K562 (cell line): ENCODE data around the gene RSPH1. TPM values are rescaled to one million over a fixed set of nuclear protein-coding genes. Genes with fewer than 3 reads are reported as not detected.

ENCODE experiments used
- ATF1 ChIP-seq, 2 experiments: fragments of 450-650 bp in 1 of 2; IDR thresholded peaks; 2 replicates each; pipeline ENCODE4 v1.6.1; 2016; ENCODE audit warnings: missing compliant biosample characterization in 1 of 2, missing genetic modification characterization in 1 of 2
- CBX3 ChIP-seq, 2 experiments: IDR thresholded peaks; 1 replicate in 1 of 2; 2 replicates in 1 of 2; pipeline ENCODE4 v1.6.1; 2012; ENCODE audit warnings: inconsistent platforms in 2 of 2, low read length in 2 of 2, borderline replicate concordance in 1 of 2, control low read depth in 1 of 2
- CSDE1 ChIP-seq, 2 experiments: fragments of 450-650 bp; IDR thresholded peaks; 2 replicates each; pipeline ENCODE4 v1.6.1; 2016; ENCODE audit warnings: mild to moderate bottlenecking in 1 of 2
- ESRRB ChIP-seq: fragments of 250-450 bp; sonication (Bioruptor Pico); IDR thresholded peaks from 2 replicates; pipeline ENCODE4 v1.5.0; 2020; ENCODE audit warnings: mild to moderate bottlenecking, moderate library complexity, borderline replicate concordance
- MCM7 ChIP-seq, 2 experiments: fragments of 450-650 bp; IDR thresholded peaks; 2 replicates each; pipeline ENCODE4 v1.6.1; 2016 to 2018
- MYBL2 ChIP-seq, 2 experiments: fragments of 450-650 bp in 1 of 2; sonication (generic) in 1 of 2; formaldehyde crosslinking in 1 of 2; IDR thresholded peaks; 2 replicates each; pipeline versions ENCODE4 v1.6.1 to v1.8.1; 2017 to 2022; ENCODE audit warnings: borderline replicate concordance in 1 of 2, inconsistent platforms in 1 of 2, low read depth in 1 of 2, mild to moderate bottlenecking in 1 of 2, missing genetic modification reagents in 1 of 2, moderate library complexity in 1 of 2
- SMARCE1 ChIP-seq: fragments of 450-650 bp; IDR thresholded peaks from 2 replicates; pipeline ENCODE4 v1.7.1; 2016; ENCODE audit warnings: mild to moderate bottlenecking
- TEAD4 ChIP-seq, 2 experiments: sonication (generic) in 1 of 2; formaldehyde crosslinking in 1 of 2; IDR thresholded peaks; 2 replicates each; pipeline versions ENCODE4 v1.6.1 to v1.8.0; 2012 to 2022; ENCODE audit warnings: borderline replicate concordance in 1 of 2, inconsistent platforms in 1 of 2, low read length in 1 of 2, mild to moderate bottlenecking in 1 of 2, missing genetic modification reagents in 1 of 2
- ZFPM2 ChIP-seq: fragments of 250-450 bp; sonication (Bioruptor Pico); IDR thresholded peaks from 2 replicates; pipeline ENCODE4 v1.5.1; 2022; ENCODE audit warnings: mild to moderate bottlenecking
- ZNF274 ChIP-seq: IDR thresholded peaks from 2 replicates; pipeline ENCODE4 v1.6.1; 2011; ENCODE audit warnings: low read depth, mild to moderate bottlenecking, low read length, moderate library complexity, borderline replicate concordance
- polyA plus RNA-seq, 8 experiments: library from polyadenylated mRNA; depleted of rRNA in 4 of 8; stranded (reverse) in 5 of 8; unstranded in 3 of 8; fragments of >200 nt; fragmentation: Nextera tagmentation in 2 of 8; fragmentation: Illumina TruSeq in 1 of 8; extraction: Ambion mirVana in 2 of 8; extraction: Trizol in 1 of 8; gene quantifications; 2 replicates each; pipeline versions ENCODE4 v1.2.1 to v1.2.3, GENCODE V29; 2011 to 2014; ENCODE audit warnings: inconsistent platforms in 1 of 8, missing spikeins in 1 of 8
- total RNA-seq, 7 experiments: library from RNA; depleted of rRNA in 6 of 7; stranded (reverse); fragments of >200 nt in 6 of 7; fragmentation: Illumina TruSeq in 2 of 7; extraction: Trizol in 2 of 7; gene quantifications; 2 replicates each; pipeline versions ENCODE4 v1.2.1 to v1.2.3, GENCODE V29; 2011 to 2021; ENCODE audit warnings: low replicate concordance in 1 of 7
- TF ChIP-seq, protein P1 (sequence below), 3 experiments: fragments of 200-800 bp in 1 of 3; sonication (Bioruptor generic) in 1 of 3; sonication (generic) in 1 of 3; formaldehyde crosslinking in 1 of 3; IDR thresholded peaks; 2 replicates each; pipeline versions ENCODE4 v1.6.1 to v1.8.0; 2016 to 2022; ENCODE audit warnings: mild to moderate bottlenecking in 2 of 3, missing compliant biosample characterization in 2 of 3, missing genetic modification characterization in 2 of 3, missing genetic modification reagents in 1 of 3
- TF ChIP-seq, protein P2 (sequence below): sonication (generic); formaldehyde crosslinking; IDR thresholded peaks from 2 replicates; pipeline ENCODE4 v1.8.1; 2023; ENCODE audit warnings: mild to moderate bottlenecking, missing genetic modification reagents
- TF ChIP-seq, protein P3 (sequence below): fragments of 450-650 bp; formaldehyde crosslinking; IDR thresholded peaks from 2 replicates; pipeline ENCODE4 v1.4.0; 2022; ENCODE audit warnings: missing genetic modification characterization
- TF ChIP-seq, protein P4 (sequence below): fragments of 200-800 bp; sonication (Bioruptor generic); IDR thresholded peaks from 2 replicates; pipeline ENCODE4 v1.6.1; 2016; ENCODE audit warnings: missing genetic modification characterization, missing compliant biosample characterization
- TF ChIP-seq, protein P5 (sequence below), 2 experiments: IDR thresholded peaks; 2 replicates each; pipeline ENCODE4 v1.6.1; 2011; ENCODE audit warnings: borderline replicate concordance in 1 of 2, control low read depth in 1 of 2, low read depth in 1 of 2, low read length in 1 of 2, mild to moderate bottlenecking in 1 of 2, mixed read lengths in 1 of 2, moderate library complexity in 1 of 2; ENCODE audit not compliant: insufficient read depth in 1 of 2, insufficient read length in 1 of 2, poor library complexity in 1 of 2, severe bottlenecking in 1 of 2; ENCODE audit errors: extremely low read depth in 1 of 2

RSPH1 gene
- total and polyA plus RNA-seq, 9 of the 15 experiments (the other 6 are each of a cell fraction or from before 2014, with no cell fraction given), result 0.17 TPM; not detected in 8

DNA sequence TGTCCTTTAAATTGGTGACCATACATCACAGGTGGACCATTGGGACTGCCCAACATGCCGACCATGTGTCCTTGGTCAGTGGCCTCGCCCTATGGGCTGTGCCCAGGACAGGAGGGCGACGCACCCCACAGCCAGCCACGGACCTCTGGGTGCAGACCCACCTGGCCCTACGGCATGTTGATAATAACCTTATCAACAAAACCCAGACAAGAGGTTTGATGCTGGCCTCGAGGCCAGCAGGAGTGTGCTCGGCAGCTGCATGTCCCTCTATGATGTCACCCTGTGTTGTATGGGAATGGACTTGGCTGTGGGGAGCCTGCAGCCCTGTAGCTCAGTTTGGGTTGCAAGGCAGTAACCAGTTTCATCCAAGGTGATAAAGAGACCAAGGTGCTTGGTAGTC is 49.7 kb upstream of the RSPH1 start (continued):
- TF ChIP-seq, protein P1, sequence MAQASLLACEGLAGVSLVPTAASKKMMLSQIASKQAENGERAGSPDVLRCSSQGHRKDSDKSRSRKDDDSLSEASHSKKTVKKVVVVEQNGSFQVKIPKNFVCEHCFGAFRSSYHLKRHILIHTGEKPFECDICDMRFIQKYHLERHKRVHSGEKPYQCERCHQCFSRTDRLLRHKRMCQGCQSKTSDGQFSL (CRISPR knock-in tag; IDR thresholded peaks at IDR 0.05), result no peak
- TF ChIP-seq, protein P1 (tag; IDR thresholded peaks at IDR 0.05), result no peak
- TF ChIP-seq CBX3 (IDR thresholded peaks at IDR 0.05; ENCODE audit: borderline replicate concordance in 1 of 2, low read length in 2 of 2), result no peak
- TF ChIP-seq ATF1 (CRISPR knock-in tag; IDR thresholded peaks at IDR 0.05), result no peak
- peak; percentile 47; the same call in 1 of the 2 replicates for TF ChIP-seq ATF1 (tag; IDR thresholded peaks at IDR 0.05)
- no peak for TF ChIP-seq ESRRB (CRISPR knock-in tag)
- no peak for TF ChIP-seq ZNF274
- no peak for TF ChIP-seq MYBL2 (IDR thresholded peaks at IDR 0.05; ENCODE audit: low read depth)
- TF ChIP-seq MYBL2 (CRISPR knock-in tag; IDR thresholded peaks at IDR 0.05; ENCODE audit: borderline replicate concordance), result no peak
- TF ChIP-seq, protein P2, sequence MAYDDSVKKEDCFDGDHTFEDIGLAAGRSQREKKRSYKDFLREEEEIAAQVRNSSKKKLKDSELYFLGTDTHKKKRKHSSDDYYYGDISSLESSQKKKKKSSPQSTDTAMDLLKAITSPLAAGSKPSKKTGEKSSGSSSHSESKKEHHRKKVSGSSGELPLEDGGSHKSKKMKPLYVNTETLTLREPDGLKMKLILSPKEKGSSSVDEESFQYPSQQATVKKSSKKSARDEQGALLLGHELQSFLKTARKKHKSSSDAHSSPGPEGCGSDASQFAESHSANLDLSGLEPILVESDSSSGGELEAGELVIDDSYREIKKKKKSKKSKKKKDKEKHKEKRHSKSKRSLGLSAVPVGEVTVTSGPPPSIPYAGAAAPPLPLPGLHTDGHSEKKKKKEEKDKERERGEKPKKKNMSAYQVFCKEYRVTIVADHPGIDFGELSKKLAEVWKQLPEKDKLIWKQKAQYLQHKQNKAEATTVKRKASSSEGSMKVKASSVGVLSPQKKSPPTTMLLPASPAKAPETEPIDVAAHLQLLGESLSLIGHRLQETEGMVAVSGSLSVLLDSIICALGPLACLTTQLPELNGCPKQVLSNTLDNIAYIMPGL (CRISPR knock-in tag), result no peak
- TF ChIP-seq CSDE1 (IDR thresholded peaks at IDR 0.05), result no peak
- TF ChIP-seq SMARCE1, result 0 out of 2 replicates have a peak, but pooled peaks have one; percentile 37
- TF ChIP-seq, protein P3, sequence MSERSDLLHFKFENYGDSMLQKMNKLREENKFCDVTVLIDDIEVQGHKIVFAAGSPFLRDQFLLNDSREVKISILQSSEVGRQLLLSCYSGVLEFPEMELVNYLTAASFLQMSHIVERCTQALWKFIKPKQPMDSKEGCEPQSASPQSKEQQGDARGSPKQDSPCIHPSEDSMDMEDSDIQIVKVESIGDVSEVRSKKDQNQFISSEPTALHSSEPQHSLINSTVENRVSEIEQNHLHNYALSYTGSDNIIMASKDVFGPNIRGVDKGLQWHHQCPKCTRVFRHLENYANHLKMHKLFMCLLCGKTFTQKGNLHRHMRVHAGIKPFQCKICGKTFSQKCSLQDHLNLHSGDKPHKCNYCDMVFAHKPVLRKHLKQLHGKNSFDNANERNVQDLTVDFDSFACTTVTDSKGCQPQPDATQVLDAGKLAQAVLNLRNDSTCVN (CRISPR knock-in tag), result no peak
- no peak for TF ChIP-seq MCM7 (IDR thresholded peaks at IDR 0.05)
- TF ChIP-seq ZFPM2 (CRISPR knock-in tag), result no peak
- TF ChIP-seq, protein P4, sequence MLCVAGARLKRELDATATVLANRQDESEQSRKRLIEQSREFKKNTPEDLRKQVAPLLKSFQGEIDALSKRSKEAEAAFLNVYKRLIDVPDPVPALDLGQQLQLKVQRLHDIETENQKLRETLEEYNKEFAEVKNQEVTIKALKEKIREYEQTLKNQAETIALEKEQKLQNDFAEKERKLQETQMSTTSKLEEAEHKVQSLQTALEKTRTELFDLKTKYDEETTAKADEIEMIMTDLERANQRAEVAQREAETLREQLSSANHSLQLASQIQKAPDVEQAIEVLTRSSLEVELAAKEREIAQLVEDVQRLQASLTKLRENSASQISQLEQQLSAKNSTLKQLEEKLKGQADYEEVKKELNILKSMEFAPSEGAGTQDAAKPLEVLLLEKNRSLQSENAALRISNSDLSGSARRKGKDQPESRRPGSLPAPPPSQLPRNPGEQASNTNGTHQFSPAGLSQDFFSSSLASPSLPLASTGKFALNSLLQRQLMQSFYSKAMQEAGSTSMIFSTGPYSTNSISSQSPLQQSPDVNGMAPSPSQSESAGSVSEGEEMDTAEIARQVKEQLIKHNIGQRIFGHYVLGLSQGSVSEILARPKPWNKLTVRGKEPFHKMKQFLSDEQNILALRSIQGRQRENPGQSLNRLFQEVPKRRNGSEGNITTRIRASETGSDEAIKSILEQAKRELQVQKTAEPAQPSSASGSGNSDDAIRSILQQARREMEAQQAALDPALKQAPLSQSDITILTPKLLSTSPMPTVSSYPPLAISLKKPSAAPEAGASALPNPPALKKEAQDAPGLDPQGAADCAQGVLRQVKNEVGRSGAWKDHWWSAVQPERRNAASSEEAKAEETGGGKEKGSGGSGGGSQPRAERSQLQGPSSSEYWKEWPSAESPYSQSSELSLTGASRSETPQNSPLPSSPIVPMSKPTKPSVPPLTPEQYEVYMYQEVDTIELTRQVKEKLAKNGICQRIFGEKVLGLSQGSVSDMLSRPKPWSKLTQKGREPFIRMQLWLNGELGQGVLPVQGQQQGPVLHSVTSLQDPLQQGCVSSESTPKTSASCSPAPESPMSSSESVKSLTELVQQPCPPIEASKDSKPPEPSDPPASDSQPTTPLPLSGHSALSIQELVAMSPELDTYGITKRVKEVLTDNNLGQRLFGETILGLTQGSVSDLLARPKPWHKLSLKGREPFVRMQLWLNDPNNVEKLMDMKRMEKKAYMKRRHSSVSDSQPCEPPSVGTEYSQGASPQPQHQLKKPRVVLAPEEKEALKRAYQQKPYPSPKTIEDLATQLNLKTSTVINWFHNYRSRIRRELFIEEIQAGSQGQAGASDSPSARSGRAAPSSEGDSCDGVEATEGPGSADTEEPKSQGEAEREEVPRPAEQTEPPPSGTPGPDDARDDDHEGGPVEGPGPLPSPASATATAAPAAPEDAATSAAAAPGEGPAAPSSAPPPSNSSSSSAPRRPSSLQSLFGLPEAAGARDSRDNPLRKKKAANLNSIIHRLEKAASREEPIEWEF, result no peak
- peak; percentile 85 for TF ChIP-seq TEAD4 (IDR thresholded peaks at IDR 0.05; ENCODE audit: low read length)
- TF ChIP-seq TEAD4 (CRISPR knock-in tag; IDR thresholded peaks at IDR 0.05; ENCODE audit: borderline replicate concordance), result no peak
- TF ChIP-seq, protein P5, sequence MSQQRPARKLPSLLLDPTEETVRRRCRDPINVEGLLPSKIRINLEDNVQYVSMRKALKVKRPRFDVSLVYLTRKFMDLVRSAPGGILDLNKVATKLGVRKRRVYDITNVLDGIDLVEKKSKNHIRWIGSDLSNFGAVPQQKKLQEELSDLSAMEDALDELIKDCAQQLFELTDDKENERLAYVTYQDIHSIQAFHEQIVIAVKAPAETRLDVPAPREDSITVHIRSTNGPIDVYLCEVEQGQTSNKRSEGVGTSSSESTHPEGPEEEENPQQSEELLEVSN (IDR thresholded peaks at IDR 0.05; ENCODE audit: borderline replicate concordance in 1 of 2, extremely low read depth in 1 of 2, insufficient read depth in 1 of 2, insufficient read length in 1 of 2, low read depth in 1 of 2, low read length in 1 of 2, poor library complexity in 1 of 2, severe bottlenecking in 1 of 2), result peak; percentile 56 to 64
